ENCODE data around the gene KPNA6.
A peak's percentile ranks its signal among the peaks of the same experiment; 100 is the strongest.
"Not testable (repeated sequence)": the region's sequence is repeated elsewhere in the genome, so short reads cannot be mapped to it uniquely, and the experiment has no call there.

KPNA6 gene

GRCh38 chr1:32107742-32108661 is at the start of gene KPNA6:
Gene KPNA6, plus strand, starts transcription at chr1:32108056. Its CDS starts 75 bp downstream, at chr1:32108131.
- DNase-seq (ENCODE audit: low read depth): peak; percentile 94

DNA sequence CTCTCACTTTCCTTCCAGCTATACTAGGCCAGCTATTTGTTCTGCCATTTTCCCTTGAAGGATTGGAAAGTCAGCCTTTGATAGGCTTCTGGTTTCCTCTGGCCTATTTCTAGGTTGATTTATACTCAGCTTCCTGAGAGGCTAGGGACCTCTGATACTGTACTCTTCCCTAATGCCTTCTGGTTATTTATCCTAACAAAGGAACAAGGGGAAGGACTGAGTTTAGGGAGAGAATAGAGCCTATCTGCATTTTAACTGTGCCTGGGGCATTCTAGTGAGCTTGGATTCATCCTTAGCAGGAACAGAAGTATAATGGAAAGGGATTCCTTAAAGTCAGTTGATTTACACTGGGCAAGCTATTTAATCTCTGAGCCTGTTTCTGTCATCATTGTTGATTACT is 46.9 kb upstream of the KPNA6 start:
- no peak for DNase-seq (ENCODE audit: low read depth)

DNA sequence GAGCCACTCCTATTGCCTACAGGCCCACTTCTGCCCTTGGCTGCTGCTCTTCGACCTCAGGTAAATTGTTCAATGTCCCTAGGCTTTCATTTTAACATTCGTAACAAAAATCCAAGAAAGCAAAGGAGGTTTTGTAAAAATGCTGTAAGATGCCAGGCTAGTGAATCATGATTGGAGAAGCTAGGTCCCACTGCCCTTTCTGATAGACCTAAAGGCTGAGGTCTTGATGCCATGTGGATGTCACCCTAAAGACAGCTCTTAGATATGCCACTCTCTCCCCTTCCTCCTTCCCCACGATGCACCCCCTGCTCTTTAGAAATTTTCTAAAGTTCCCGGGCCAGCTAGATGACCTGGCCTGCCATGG is 45.0 kb upstream of the KPNA6 start:
- no peak for DNase-seq (ENCODE audit: low read depth)

- DNase-seq (ENCODE audit: low read depth): no peak
These were observed 44.6 kb upstream of the KPNA6 start for GRCh38 chr1:32063261-32063681.

- DNase-seq (ENCODE audit: low read depth): not testable (repeated sequence)
These were observed 42.0 kb upstream of the KPNA6 start for GRCh38 chr1:32065613-32066488.

- peak; percentile 40 for DNase-seq (ENCODE audit: low read depth)
These were observed 41.4 kb upstream of the KPNA6 start for GRCh38 chr1:32066489-32066873.

- DNase-seq (ENCODE audit: low read depth): no peak
These were observed 38.8 kb upstream of the KPNA6 start for GRCh38 chr1:32068957-32069588.

DNA sequence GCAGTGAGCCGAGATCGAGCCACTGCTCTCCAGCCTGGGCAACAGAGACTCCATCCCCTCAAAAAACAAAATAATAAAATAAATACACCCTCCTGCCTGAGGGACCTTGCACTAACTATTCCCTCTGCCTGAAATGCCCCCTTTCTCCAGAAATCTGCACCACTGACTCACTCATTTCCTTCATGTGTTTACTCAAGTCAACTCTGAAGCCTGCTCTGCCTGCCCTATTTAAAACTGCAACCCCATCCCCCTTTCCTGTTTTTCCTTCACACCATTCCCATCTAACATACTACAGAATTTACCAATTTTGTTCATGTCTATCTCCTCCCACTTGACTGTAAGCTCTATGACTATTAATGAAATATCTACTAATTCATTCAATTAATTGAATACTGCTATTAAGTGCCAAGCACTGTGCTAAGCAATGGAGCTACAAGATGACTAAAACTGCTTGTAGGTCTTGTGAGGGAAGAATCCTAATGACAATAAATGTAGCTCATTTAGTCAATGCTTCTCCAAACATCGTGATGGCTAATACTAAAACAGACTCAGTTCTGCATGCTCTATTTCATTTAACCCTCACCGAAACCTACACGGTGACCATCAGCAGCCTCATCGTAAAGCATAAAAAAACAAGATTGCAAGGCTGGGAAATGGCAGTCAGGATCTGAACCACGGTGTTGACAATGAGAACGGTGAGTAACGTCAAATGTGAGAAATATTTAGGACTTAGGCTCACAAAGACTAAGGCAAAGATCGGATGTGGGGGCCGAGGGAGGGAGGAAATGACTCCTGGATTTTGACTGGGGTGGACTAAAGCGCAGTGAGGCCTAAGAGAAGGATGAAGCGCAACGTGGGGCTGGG is 35.9 kb upstream of the KPNA6 start:
- no peak for DNase-seq (ENCODE audit: low read depth)

GRCh38 chr1:32072622-32073298 is 35.1 kb upstream of the KPNA6 start, which contains the start of gene TMEM39B:
Gene TMEM39B, plus strand, starts transcription at chr1:32072939. Its CDS starts 109 bp downstream, at chr1:32073048.
- peak; percentile 85 for DNase-seq (ENCODE audit: low read depth)

DNA sequence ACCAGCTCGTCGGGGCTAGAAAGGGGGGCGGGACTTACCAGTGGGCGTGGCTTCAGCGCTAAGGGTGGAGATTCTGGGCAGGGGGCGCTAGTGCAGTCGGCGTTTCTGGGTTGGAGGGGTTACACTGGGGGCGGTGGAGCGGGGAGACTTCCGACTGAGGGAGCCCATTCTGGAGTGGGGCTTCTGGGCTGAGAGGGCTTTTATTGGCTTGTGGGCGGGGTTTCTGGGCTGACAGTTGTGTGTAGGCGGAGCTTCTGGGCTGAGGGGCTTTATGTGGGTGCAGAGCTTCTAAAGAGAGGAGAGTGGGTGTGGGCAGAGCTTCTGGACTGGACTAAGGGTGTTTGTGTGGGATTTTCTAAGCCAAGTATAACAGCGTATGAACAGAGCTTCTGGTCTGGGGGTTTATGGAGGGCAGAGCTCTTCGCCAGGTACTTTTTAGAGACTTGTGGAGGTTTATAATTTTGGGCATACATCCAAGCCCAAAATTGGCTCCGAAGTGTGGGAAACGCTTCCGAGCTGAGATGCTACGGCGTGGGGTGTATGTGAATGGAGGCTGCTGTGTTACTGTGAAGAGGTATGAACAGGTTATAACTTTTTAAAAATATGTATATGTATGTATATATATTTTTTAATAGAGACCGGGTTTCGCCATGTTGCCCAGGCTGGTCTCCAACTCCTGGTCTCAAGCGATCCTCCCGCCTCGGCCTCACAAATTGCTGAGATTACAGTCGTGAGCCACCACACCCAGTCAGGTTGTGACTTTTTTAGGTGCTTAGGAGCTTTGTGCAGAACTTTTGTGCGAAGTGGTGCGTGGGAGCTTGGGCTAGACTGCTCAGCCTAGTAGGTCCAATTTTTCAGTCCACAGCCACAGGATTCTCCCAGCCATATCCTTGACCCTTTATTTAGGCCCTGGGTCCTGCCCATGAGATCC is 34.3 kb upstream of the KPNA6 start:
- DNase-seq (ENCODE audit: low read depth): no peak

DNA sequence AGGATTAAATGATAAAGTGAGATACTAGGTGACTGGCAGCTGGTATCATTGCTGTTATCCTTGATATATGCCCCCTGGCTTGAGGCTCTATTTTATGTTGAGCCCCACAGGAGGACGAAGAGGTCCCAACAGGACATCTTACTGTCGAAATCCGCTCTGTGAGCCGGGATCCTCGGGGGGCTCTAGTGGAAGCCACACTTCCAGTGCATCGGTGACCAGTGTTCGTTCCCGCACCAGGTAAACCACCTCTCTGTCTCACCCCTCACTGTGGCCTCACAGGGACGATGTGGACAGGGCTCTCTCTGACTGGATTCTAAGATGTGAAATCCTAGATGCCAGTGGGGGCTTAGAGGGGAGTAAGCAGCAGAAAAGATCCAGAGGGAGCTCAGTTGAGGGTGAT is 33.0 kb upstream of the KPNA6 start:
- no peak for DNase-seq (ENCODE audit: low read depth)

- DNase-seq (ENCODE audit: low read depth): no peak
These were observed 30.4 kb upstream of the KPNA6 start for GRCh38 chr1:32077451-32077850.

DNA sequence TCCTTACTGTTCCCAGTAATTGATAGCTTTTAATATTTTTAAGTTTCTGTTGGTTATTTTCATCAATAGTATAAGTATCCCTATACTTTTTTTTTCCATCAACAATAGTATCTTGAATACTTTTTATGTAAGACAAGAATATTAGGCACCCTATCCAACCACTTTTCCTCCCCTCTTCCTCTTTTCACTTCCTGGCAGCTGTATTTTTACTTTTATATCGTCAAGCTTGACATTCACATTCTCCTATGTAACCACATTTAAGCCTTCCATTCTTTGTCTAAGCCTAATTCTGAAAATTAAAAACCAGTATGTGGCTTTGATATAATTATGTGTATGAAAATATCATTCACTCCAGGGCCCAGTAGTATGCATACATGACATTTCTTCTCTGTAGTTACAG is 25.8 kb upstream of the KPNA6 start:
- DNase-seq (ENCODE audit: low read depth): no peak

DNA sequence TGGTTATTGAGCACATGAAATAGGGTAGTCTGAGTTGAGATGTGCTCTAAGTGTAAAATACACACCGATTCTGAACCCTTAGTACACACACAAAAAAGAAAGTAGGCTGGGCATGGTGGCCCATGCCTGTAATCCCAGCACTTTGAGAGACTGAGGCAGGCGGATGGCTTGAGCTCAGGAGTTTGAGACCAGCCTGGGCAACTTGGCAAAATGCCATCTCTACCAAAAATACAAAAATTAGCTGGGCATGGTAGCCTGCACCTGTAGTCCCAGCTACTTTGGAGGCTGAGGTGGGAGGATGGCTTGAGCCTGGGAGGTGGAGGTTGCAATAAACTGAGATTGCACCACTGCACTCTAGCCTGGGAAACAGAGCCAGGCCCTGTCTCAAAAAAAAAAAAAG is 21.5 kb upstream of the KPNA6 start:
- DNase-seq (ENCODE audit: low read depth): not testable (repeated sequence)

DNA sequence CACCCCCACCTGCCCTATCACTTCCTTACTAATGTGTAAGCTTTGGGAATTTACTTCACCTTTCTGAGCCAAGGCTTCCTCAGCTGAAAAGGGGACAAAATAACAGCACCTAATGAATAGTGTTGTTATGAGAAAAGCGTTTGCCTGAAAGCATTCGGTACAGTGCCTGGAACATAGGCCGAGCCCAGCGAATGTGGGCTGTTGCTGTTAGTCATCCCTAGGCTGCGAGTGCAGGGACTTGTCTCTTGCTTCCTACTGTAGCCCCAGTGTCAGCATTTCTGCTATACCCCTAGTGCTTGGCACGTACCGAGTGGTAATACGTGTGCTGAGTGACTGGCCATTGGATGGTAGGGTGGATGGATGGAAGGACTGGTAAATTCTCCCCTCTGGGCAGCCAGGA is 16.7 kb upstream of the KPNA6 start:
- DNase-seq (ENCODE audit: low read depth): no peak

DNA sequence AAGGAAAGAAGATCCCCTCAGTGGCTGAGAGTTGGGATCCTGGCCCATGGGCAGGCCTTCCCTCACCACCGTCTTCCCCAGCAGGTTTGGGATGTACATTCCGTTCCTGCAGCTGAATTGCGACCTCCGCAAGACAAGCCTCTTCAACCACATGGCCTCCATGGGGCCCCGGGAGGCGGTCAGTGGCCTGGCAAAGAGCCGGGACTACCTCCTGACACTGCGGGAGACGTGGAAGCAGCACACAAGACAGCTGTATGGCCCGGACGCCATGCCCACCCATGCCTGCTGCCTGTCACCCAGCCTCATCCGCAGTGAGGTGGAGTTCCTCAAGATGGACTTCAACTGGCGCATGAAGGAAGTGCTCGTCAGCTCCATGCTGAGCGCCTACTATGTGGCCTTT is 16.3 kb upstream of the KPNA6 start:
- no peak for DNase-seq (ENCODE audit: low read depth)

GRCh38 chr1:32094746-32095521 is 12.9 kb upstream of the KPNA6 start:
- DNase-seq (ENCODE audit: low read depth): no peak

DNA sequence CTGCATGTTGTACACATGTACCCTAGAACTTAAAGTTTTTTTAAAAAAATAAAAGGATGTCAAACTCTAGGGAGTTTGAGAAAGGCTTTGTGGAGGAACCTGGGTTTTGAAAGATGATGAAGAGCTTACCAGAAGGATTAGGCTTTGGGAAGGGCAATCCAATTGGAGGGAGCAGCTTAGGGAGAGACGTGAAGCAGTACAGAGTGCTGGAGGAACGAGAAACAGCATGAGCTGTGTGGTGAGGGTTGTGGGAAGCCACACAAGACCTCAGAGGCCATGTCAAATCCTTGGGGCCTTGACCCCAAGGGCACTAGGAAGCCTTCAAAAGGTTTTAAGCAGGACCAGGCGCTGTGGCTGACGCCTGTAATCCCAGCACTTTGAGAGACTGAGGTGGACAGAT is 8.4 kb upstream of the KPNA6 start:
- DNase-seq (ENCODE audit: low read depth): no peak

- no peak for DNase-seq (ENCODE audit: low read depth)
These were observed 7.5 kb upstream of the KPNA6 start for GRCh38 chr1:32100359-32100758.

Data from GM04504 (cell line).